ENCODE data around the gene NNAT.
A peak's percentile ranks its signal among the peaks of the same experiment; 100 is the strongest.

The NNAT gene

DNA sequence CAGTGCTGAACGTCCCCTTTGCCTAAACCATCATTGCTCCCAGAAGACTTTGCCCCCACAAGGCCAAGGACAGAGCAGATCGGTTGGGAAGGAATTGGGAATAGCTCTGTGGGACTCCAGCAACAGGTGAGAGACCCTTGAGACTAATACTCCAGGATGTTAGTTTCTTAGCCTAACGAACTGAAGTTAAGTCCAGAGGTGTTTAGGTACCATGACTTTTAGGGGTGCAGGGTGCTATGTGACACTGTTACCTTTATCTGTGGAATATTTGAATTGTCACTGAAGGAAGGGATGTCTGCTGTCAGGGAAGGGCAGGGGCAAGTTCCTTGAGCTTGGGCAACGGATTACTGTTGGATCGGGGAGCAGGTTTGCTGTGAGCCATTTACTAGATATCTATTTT is 4.8 kb downstream of the NNAT start:
- H3K27ac ChIP-seq (ENCODE audit: low read length) = no peak overlapping the region
- H3K36me3 ChIP-seq (ENCODE audit: insufficient read depth, low read length) = no peaks in the 10 kb centered on the region; the same call in none of the 2 replicates
- ATAC-seq (ENCODE audit: insufficient read depth, low read depth) (no peak), DNase-seq (no peak)
- H3K4me3 ChIP-seq (ENCODE audit: low read depth in 1 of 2, low read length in 2 of 2) = peak overlapping the region in 1 of 2 experiments; percentile 77; a peak in 2 of 4 replicates
- peaks cover 39% of the 10 kb centered on the region for H3K4me1 ChIP-seq (ENCODE audit: insufficient read depth, low read length)
- TF ChIP-seq, protein P1, sequence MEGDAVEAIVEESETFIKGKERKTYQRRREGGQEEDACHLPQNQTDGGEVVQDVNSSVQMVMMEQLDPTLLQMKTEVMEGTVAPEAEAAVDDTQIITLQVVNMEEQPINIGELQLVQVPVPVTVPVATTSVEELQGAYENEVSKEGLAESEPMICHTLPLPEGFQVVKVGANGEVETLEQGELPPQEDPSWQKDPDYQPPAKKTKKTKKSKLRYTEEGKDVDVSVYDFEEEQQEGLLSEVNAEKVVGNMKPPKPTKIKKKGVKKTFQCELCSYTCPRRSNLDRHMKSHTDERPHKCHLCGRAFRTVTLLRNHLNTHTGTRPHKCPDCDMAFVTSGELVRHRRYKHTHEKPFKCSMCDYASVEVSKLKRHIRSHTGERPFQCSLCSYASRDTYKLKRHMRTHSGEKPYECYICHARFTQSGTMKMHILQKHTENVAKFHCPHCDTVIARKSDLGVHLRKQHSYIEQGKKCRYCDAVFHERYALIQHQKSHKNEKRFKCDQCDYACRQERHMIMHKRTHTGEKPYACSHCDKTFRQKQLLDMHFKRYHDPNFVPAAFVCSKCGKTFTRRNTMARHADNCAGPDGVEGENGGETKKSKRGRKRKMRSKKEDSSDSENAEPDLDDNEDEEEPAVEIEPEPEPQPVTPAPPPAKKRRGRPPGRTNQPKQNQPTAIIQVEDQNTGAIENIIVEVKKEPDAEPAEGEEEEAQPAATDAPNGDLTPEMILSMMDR (IDR thresholded peaks at IDR 0.05; ENCODE audit: borderline replicate concordance, extremely low read depth, low read length, poor library complexity, severe bottlenecking) = no peak
- TF ChIP-seq EZH2 (IDR thresholded peaks at IDR 0.05; ENCODE audit: borderline replicate concordance, low read depth, low read length, severe bottlenecking) = no peak
- H3K9ac ChIP-seq (ENCODE audit: low read depth, low read length) = no peak overlapping the region; the same call in 1 of the 2 replicates
- peak overlapping the region; percentile 89 for H3K4me2 ChIP-seq (ENCODE audit: insufficient read depth, low read length)
- no peaks in the 10 kb centered on the region for H3K27me3 ChIP-seq (ENCODE audit: insufficient read depth, low read length, poor library complexity)
- H4K20me1 ChIP-seq (ENCODE audit: insufficient read depth, low read length) = peaks cover 39% of the 10 kb centered on the region
- peaks cover 63% of the 10 kb centered on the region for H3K79me2 ChIP-seq (ENCODE audit: insufficient read depth, low read length)
- H3K9me3 ChIP-seq (ENCODE audit: insufficient read depth, low read length, severe bottlenecking) = no peaks in the 10 kb centered on the region
- no peak overlapping the region for H2AFZ ChIP-seq (ENCODE audit: low read depth, low read length)

DNA sequence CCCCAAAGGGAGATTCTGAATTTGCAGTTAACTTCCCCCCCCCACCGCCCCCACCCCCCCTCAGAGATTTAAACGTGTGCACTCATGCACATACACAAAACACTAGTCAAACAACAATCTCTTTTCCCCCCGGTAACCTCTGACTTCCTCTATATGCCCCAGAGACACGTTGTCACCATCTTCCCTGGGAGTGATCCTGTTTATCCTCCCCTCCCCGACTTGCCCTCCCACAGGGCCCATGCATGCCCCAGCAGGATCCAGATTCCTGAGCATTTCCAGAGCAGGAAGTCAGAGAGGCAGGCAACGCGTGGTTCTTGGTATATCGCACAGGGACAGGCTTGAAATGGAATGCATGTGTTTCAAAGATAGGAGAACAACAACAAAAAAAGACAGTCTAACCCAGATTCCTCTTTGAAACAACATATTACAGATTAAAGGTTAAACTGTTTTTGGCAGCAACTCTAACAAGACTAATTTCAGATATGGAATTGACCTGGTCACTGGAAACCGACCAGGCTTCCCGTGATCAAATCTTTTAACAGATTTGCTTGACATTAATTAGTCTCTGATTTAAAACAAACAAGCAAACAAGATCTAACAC is 5.3 kb downstream of the NNAT start:
- H3K79me2 ChIP-seq (ENCODE audit: insufficient read depth, low read length) = peaks cover 58% of the 10 kb centered on the region
- peak overlapping the region; percentile 98 for H3K27ac ChIP-seq (ENCODE audit: low read length)
- no peak for ATAC-seq (ENCODE audit: insufficient read depth, low read depth)

DNA sequence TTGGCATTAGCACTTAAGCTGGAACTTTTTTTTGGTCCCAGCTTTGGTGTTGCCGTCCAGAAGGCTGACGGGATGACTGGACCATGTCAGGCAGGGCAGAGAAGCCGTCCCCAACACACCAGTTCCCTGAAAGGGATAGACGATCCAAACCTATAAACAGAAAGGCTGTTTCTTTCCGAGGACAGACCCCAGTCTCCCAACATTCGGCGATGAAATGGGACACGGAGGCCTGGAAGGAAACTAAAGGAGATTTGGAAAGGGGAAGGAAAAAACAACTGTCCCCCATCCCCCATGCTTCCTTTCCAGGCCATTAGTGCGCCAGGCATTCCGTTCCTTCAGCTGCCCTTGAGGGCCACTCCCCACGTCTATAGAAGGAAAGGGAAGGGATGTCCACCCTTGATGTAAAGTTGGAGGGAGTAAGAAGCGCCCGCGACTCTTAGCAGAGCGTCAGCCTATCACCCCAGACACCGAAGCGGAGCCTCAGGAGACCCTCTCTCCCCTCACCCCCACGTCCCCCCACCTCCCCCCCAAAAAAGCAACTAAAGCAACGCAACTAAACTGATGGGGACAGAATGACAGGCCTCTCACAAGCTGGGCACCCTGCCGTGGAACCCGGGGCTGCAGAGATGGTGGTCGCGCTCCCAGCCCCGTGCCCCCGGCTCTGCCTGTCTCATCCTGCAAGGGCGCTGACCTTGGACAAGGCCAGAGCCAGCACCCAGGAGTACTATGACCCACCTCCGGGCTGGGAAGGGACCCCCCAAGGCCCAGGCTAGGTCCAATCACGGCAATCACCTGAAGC is 6.0 kb downstream of the NNAT start:
- ATAC-seq (ENCODE audit: insufficient read depth, low read depth) (peak; percentile 26; the same call in 2 of the 3 replicates), DNase-seq (no peak)
- peak overlapping the region; percentile 63 to 77 for H3K4me3 ChIP-seq (ENCODE audit: low read depth in 1 of 2, low read length in 2 of 2)
- peaks cover 35% of the 10 kb centered on the region for H4K20me1 ChIP-seq (ENCODE audit: insufficient read depth, low read length)
- H3K27me3 ChIP-seq (ENCODE audit: insufficient read depth, low read length, poor library complexity) = no peaks in the 10 kb centered on the region
- peaks cover 39% of the 10 kb centered on the region for H3K4me1 ChIP-seq (ENCODE audit: insufficient read depth, low read length)
- H3K36me3 ChIP-seq (ENCODE audit: insufficient read depth, low read length) = no peaks in the 10 kb centered on the region; the same call in 1 of the 2 replicates
- peak overlapping the region; percentile 98 for H3K27ac ChIP-seq (ENCODE audit: low read length)
- peak overlapping the region; percentile 89 for H3K4me2 ChIP-seq (ENCODE audit: insufficient read depth, low read length)
- H3K9me3 ChIP-seq (ENCODE audit: insufficient read depth, low read length, severe bottlenecking) = no peaks in the 10 kb centered on the region
- peak overlapping the region; percentile 70 for H3K9ac ChIP-seq (ENCODE audit: low read depth, low read length)
- TF ChIP-seq EZH2 (IDR thresholded peaks at IDR 0.05; ENCODE audit: borderline replicate concordance, low read depth, low read length, severe bottlenecking) = no peak
- TF ChIP-seq, protein P1 (IDR thresholded peaks at IDR 0.05; ENCODE audit: borderline replicate concordance, extremely low read depth, low read length, poor library complexity, severe bottlenecking) = no peak
- H2AFZ ChIP-seq (ENCODE audit: low read depth, low read length) = peak overlapping the region; percentile 91
- peaks cover 53% of the 10 kb centered on the region for H3K79me2 ChIP-seq (ENCODE audit: insufficient read depth, low read length)

More for the DNA sequence above, 5.3 kb downstream of the NNAT start:
- H2AFZ ChIP-seq (ENCODE audit: low read depth, low read length) = no peak overlapping the region
- no peak for TF ChIP-seq EZH2 (IDR thresholded peaks at IDR 0.05; ENCODE audit: borderline replicate concordance, low read depth, low read length, severe bottlenecking)
- TF ChIP-seq, protein P1 (IDR thresholded peaks at IDR 0.05; ENCODE audit: borderline replicate concordance, extremely low read depth, low read length, poor library complexity, severe bottlenecking) = no peak
- H3K4me1 ChIP-seq (ENCODE audit: insufficient read depth, low read length) = peaks cover 39% of the 10 kb centered on the region
- no peaks in the 10 kb centered on the region for H3K9me3 ChIP-seq (ENCODE audit: insufficient read depth, low read length, severe bottlenecking)
- H3K27me3 ChIP-seq (ENCODE audit: insufficient read depth, low read length, poor library complexity) = no peaks in the 10 kb centered on the region
- H3K4me3 ChIP-seq (ENCODE audit: low read depth in 1 of 2, low read length in 2 of 2) = peak overlapping the region; percentile 63 to 77; a peak in 3 of 4 replicates
- H3K4me2 ChIP-seq (ENCODE audit: insufficient read depth, low read length) = peak overlapping the region; percentile 89
- H3K36me3 ChIP-seq (ENCODE audit: insufficient read depth, low read length) = no peaks in the 10 kb centered on the region; the same call in 1 of the 2 replicates
- peaks cover 35% of the 10 kb centered on the region for H4K20me1 ChIP-seq (ENCODE audit: insufficient read depth, low read length)
- H3K9ac ChIP-seq (ENCODE audit: low read depth, low read length) = peak overlapping the region; percentile 70
- DNase-seq = no peak
